NCI-H748 (cell line): Measurements from ENCODE around the gene RAD51B.
"Not testable (repeated sequence)": the region's sequence is repeated elsewhere in the genome, so short reads cannot be mapped to it uniquely, and the experiment has no call there.

Source experiments
- DNase-seq: peaks from one replicate; lab custom pipeline; 2025; ENCODE audit not compliant: unreplicated experiment; lab: John Stamatoyannopoulos, UW

The RAD51B gene

GRCh38 chr14:67977434-67978034 is 158.0 kb downstream of the RAD51B start:
- DNase-seq, result no peak

- no peak for DNase-seq
Measured at GRCh38 chr14:67978749-67979148, 159.2 kb downstream of the RAD51B start.

GRCh38 chr14:67982711-67983608 is 163.4 kb downstream of the RAD51B start:
- DNase-seq, result no peak

- DNase-seq, result no peak
Measured at GRCh38 chr14:67984274-67984673, 164.7 kb downstream of the RAD51B start.

- no peak for DNase-seq
Measured at GRCh38 chr14:67986131-67986841, 166.7 kb downstream of the RAD51B start.

- DNase-seq, result no peak
Measured at GRCh38 chr14:67987606-67988005, 168.0 kb downstream of the RAD51B start.

GRCh38 chr14:67988210-67988609 is 168.6 kb downstream of the RAD51B start:
- not testable (repeated sequence) for DNase-seq

- no peak for DNase-seq
Measured at GRCh38 chr14:67990576-67990975, 171.0 kb downstream of the RAD51B start.

GRCh38 chr14:67994531-67994930 is 175.0 kb downstream of the RAD51B start:
- DNase-seq, result no peak

GRCh38 chr14:67996235-67996634 is 176.7 kb downstream of the RAD51B start:
- DNase-seq, result no peak

- no peak for DNase-seq
Measured at GRCh38 chr14:67998834-67999233, 179.3 kb downstream of the RAD51B start.

- DNase-seq, result no peak
Measured at GRCh38 chr14:67999290-67999689, 179.7 kb downstream of the RAD51B start.

- DNase-seq, result no peak
Measured at GRCh38 chr14:67999705-68000384, 180.3 kb downstream of the RAD51B start.

GRCh38 chr14:68000511-68000910 is 180.9 kb downstream of the RAD51B start:
- no peak for DNase-seq

- DNase-seq, result no peak
Measured at GRCh38 chr14:68008491-68008890, 188.9 kb downstream of the RAD51B start.

- no peak for DNase-seq
Measured at GRCh38 chr14:68011406-68012028, 191.9 kb downstream of the RAD51B start.

GRCh38 chr14:68012871-68013270 is 193.3 kb downstream of the RAD51B start:
- no peak for DNase-seq

- DNase-seq, result no peak
Measured at GRCh38 chr14:68013326-68013725, 193.7 kb downstream of the RAD51B start.

GRCh38 chr14:68014771-68015170 is 195.2 kb downstream of the RAD51B start:
- DNase-seq, result no peak

GRCh38 chr14:68015356-68016254 is 196.0 kb downstream of the RAD51B start:
- peak; percentile 13 for DNase-seq
